ENCODE data around the gene SMC1B. TPM values are rescaled to one million over a fixed set of nuclear protein-coding genes. Genes with fewer than 3 reads are reported as not detected.
"Not testable (repeated sequence)": the region's sequence is repeated elsewhere in the genome, so short reads cannot be mapped to it uniquely, and the experiment has no call there.

Gene SMC1B
- total RNA-seq, 1 experiment from 2014 or later: not detected

DNA sequence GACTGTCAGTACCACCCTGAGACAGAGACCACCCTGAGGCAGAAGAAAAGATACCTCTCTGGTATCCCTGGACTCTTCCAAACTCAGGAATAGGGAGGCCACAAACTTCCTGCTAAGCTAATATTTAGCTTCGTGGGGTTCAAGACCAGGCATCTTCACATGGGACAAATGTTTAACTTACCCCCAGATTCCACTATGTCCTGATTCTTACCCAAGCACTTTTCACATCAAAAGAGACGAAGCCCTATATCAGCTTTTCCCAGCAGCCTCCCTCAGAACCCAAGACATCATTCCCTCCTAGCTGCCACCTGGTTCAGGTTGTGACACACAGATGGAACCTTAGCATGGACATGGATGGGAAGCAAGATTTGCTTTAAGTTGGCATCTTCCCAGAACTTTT lies 32.1 kb downstream of the SMC1B start:
- TF ChIP-seq, protein P1, sequence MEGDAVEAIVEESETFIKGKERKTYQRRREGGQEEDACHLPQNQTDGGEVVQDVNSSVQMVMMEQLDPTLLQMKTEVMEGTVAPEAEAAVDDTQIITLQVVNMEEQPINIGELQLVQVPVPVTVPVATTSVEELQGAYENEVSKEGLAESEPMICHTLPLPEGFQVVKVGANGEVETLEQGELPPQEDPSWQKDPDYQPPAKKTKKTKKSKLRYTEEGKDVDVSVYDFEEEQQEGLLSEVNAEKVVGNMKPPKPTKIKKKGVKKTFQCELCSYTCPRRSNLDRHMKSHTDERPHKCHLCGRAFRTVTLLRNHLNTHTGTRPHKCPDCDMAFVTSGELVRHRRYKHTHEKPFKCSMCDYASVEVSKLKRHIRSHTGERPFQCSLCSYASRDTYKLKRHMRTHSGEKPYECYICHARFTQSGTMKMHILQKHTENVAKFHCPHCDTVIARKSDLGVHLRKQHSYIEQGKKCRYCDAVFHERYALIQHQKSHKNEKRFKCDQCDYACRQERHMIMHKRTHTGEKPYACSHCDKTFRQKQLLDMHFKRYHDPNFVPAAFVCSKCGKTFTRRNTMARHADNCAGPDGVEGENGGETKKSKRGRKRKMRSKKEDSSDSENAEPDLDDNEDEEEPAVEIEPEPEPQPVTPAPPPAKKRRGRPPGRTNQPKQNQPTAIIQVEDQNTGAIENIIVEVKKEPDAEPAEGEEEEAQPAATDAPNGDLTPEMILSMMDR (IDR thresholded peaks at IDR 0.05; ENCODE audit: unreplicated experiment): no peak
- no peak overlapping the region for H3K27ac Mint-ChIP-seq (ENCODE audit: unreplicated experiment)
- BruUV-seq (replicated peaks): no TSS peak
- H3K36me3 Mint-ChIP-seq (ENCODE audit: insufficient read depth, unreplicated experiment): no peaks in the 10 kb centered on the region
- intact Hi-C loops (cut with micrococcal nuclease; ENCODE audit: unreplicated experiment): no loop called here
- H3K27me3 Mint-ChIP-seq (ENCODE audit: unreplicated experiment): peaks cover 2% of the 10 kb centered on the region
- DNase-seq: no peak
- H3K4me1 Mint-ChIP-seq (ENCODE audit: low read depth, unreplicated experiment): no peaks in the 10 kb centered on the region
- CTCF ChIA-PET: interaction anchor here (0.7 kb wide), 1 partner anchor 179 kb away, joined by 10 read pairs; no protein-coding TSS in a partner anchor
- H3K4me3 Mint-ChIP-seq (ENCODE audit: low read depth, unreplicated experiment): no peak overlapping the region
- H3K9me3 Mint-ChIP-seq (ENCODE audit: low read depth, unreplicated experiment): no peaks in the 10 kb centered on the region

DNA sequence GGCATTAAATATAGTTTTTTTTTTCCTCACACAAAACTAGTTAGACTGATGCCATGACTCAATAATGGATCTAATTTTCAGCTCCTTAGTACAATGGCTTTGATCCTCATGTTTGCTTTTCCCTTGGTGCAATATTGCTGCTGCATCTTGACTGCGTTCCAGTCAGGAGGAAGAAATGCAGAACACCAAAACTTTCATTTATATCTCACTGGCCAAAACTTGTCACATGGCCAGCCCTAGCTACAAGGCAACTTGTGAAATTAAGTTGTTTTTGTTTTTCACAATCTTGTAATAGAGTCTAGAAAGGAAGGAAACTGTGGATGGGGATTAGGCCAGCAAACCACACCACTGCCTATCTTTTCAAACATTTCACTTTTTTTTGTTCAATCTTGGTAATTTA lies 36.7 kb downstream of the SMC1B start:
- no TSS peak for BruUV-seq (replicated peaks)
- Mint-ChIP-seq H3K9me3 (ENCODE audit: low read depth, unreplicated experiment) (no peaks in the 10 kb centered on the region), H3K27ac (ENCODE audit: unreplicated experiment) (no peak overlapping the region), H3K36me3 (ENCODE audit: insufficient read depth, unreplicated experiment) (no peaks in the 10 kb centered on the region), H3K4me1 (ENCODE audit: low read depth, unreplicated experiment) (no peaks in the 10 kb centered on the region), H3K4me3 (ENCODE audit: low read depth, unreplicated experiment) (no peak overlapping the region), H3K27me3 (ENCODE audit: unreplicated experiment) (no peaks in the 10 kb centered on the region)
- no peak for DNase-seq
- CTCF ChIA-PET: no interaction called here
- intact Hi-C loops (cut with micrococcal nuclease; ENCODE audit: unreplicated experiment): no loop called here
- TF ChIP-seq, protein P1 (IDR thresholded peaks at IDR 0.05; ENCODE audit: unreplicated experiment): no peak

DNA sequence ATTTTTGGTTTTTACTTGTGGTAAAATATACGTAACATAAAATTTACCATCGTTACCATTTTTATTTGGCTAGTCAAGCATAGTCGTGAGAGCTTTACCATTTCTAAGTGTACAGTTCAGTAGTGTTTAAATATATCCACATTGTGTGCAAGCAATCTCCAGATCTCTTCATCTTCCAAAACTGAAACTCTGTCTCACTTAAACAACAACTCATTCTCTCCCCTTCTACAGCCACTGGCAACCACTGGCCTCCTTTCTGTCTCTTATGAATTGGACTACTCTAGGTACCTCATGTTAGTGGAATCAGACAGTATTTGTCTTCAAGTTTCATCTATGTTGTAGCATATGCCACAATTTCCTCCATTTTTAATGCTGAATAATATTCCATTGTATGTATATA lies 37.4 kb downstream of the SMC1B start:
- CTCF ChIA-PET: no interaction called here
- DNase-seq: no peak
- intact Hi-C loops (cut with micrococcal nuclease; ENCODE audit: unreplicated experiment): no loop called here
- no peaks in the 10 kb centered on the region for H3K9me3 Mint-ChIP-seq (ENCODE audit: low read depth, unreplicated experiment)
- H3K27ac Mint-ChIP-seq (ENCODE audit: unreplicated experiment): no peak overlapping the region
- H3K27me3 Mint-ChIP-seq (ENCODE audit: unreplicated experiment): peaks cover 3% of the 10 kb centered on the region
- TF ChIP-seq, protein P1 (IDR thresholded peaks at IDR 0.05; ENCODE audit: unreplicated experiment): no peak
- H3K36me3 Mint-ChIP-seq (ENCODE audit: insufficient read depth, unreplicated experiment): no peaks in the 10 kb centered on the region
- no TSS peak for BruUV-seq (replicated peaks)
- no peaks in the 10 kb centered on the region for H3K4me1 Mint-ChIP-seq (ENCODE audit: low read depth, unreplicated experiment)
- H3K4me3 Mint-ChIP-seq (ENCODE audit: low read depth, unreplicated experiment): no peak overlapping the region

DNA sequence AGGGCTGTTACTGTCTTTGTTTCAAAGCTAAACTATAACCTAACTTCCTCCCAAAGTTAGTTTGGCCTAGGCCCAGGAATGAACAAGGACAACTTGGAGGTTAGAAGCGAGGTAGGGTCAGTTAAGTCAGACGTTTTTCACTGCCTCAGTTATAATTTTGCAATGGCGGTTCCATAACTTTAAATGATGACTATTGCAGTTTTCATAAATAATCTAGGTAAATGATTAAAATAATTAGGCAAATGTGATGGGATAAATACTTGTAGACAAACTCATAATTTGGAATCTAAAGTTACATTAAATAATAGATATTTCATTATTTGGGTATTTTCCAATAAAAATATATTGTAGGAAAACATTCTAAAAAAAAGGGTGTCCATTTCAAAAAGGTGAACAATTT lies 39.8 kb downstream of the SMC1B start:
- H3K27me3 Mint-ChIP-seq (ENCODE audit: unreplicated experiment); H3K9me3 Mint-ChIP-seq (ENCODE audit: low read depth, unreplicated experiment); H3K4me3 Mint-ChIP-seq (ENCODE audit: low read depth, unreplicated experiment); H3K36me3 Mint-ChIP-seq (ENCODE audit: insufficient read depth, unreplicated experiment); H3K27ac Mint-ChIP-seq (ENCODE audit: unreplicated experiment); BruUV-seq (replicated peaks); intact Hi-C loops (cut with micrococcal nuclease; ENCODE audit: unreplicated experiment); DNase-seq; H3K4me1 Mint-ChIP-seq (ENCODE audit: low read depth, unreplicated experiment): not testable (repeated sequence)
- CTCF ChIA-PET: interaction anchor here (0.7 to 1.1 kb wide), 2 partner anchors 38 to 176 kb away, joined by 3 to 4 read pairs; no protein-coding TSS in a partner anchor

DNA sequence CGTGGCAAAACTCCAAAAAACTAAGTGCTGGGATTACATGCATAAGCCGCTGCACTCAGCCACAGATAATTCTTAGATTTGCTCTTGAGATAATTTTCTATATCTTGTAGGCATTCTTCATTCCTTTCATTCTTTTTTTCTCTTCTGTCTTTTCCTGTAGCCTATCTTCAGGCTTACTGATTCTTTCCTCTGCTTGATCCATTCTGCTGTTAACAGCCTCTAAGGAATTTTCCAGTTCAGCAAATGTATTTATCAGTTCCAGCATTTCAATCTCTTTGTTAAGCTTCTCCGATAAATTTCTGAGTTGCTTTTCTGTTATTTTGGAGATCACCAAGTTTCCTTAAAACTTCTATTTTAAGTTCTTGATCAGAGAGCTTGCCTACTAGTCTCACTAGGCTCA lies 46.7 kb downstream of the SMC1B start:
- DNase-seq: no peak
- intact Hi-C loops (cut with micrococcal nuclease; ENCODE audit: unreplicated experiment): no loop called here
- TF ChIP-seq, protein P1 (IDR thresholded peaks at IDR 0.05; ENCODE audit: unreplicated experiment): no peak

More for the DNA sequence above, 46.7 kb downstream of the SMC1B start:
- Mint-ChIP-seq H3K36me3 (ENCODE audit: insufficient read depth, unreplicated experiment) (no peaks in the 10 kb centered on the region), H3K4me3 (ENCODE audit: low read depth, unreplicated experiment) (no peak overlapping the region), H3K27me3 (ENCODE audit: unreplicated experiment) (peaks cover 53% of the 10 kb centered on the region), H3K9me3 (ENCODE audit: low read depth, unreplicated experiment) (peaks cover 4% of the 10 kb centered on the region), H3K4me1 (ENCODE audit: low read depth, unreplicated experiment) (no peaks in the 10 kb centered on the region), H3K27ac (ENCODE audit: unreplicated experiment) (no peak overlapping the region)
- BruUV-seq (replicated peaks): no TSS peak
- CTCF ChIA-PET: no interaction called here
